NCI-H146 treated with DMSO at 0.1 percent for 48 hours (cell line): ENCODE results near the gene C15orf40.
"Not testable (repeated sequence)": the region's sequence is repeated elsewhere in the genome, so short reads cannot be mapped to it uniquely, and the experiment has no call there.

Experiments
- DNase-seq: peaks from one replicate; lab custom pipeline; 2025; ENCODE audit not compliant: unreplicated experiment; lab: John Stamatoyannopoulos, UW

C15orf40 gene

DNA sequence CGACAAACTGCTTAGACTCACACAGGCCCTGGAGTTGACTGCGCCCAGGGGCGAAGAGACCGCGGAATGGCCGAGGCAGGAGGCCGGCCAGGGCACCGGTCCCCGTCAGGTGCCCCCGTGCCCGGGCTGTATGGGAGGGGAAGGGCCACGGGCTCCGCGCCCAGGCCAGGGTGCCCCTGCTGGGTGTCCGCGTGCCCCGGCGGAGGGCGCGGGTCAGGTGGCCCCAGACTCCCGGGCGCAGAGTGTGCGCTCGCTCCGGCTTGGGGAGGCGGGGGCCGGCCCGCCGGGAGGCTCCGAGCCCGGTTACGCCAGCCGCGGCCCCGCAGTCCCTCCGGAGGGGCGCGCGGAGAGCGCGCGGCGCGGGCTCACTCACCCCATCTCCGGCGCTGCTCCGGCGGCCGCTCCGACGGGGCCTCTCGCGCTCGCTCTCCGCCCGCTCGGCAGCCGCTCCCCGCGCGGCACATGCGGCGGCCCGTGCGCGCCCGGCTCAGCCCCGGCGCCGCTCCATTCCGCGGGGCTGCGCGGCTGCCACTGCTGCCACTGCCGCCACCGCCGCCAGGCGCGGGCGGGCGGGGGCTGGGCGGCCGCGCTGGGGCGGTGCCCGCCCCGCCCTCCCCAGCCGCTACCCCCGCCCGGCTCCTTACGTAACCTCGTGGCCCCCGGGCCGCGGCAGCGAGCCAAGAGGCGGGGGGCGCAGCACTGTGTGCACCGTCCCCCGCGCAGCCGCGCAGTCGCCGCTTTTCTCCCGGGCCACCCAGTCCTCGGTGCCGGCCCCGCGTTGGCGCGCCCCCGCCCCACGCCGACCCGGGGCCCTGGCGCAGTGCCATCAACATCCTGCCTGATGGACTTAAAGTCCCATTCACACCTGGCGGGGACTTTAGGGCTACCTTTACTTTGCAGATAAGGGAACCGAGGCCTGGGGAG, 59.0 kb downstream of the C15orf40 start, which contains the start of gene HOMER2:
Gene HOMER2, minus strand, starts transcription at position 563 of the 924 bp plus-strand sequence. Its CDS starts 185 bp downstream, at position 378.
- DNase-seq, result no peak

DNA sequence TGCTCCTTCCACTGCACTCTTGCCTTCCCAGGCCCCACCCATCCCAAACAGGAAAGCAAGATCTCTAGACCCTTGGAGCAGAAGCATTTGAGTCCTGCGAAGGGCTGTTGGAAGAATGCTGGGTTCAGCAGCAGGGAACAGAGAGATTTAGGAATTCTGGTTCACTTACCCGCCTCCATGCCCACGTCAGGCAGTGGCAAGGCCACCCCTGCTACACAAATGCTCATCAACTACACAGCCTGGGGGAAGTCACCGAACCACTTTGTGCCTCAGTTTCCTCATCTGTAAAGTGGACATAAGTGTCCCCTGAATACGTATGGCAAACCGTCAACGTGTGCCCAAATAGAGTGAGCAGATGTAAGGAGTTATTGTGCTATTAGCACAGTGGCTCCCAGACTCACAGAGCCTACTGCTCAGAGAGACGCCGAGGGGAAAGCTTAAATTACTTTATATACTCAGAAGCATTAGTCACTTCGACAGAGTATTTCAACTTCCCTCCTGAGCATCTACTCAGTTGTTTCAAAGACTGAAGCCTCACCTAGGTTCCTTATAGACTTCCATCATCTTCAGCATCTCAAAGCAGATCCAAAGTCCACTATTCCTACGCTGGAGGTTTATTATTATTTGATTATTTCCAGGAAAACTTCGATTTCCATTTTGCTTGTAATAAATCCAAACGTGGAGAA, 59.8 kb downstream of the C15orf40 start:
- no peak for DNase-seq

DNA sequence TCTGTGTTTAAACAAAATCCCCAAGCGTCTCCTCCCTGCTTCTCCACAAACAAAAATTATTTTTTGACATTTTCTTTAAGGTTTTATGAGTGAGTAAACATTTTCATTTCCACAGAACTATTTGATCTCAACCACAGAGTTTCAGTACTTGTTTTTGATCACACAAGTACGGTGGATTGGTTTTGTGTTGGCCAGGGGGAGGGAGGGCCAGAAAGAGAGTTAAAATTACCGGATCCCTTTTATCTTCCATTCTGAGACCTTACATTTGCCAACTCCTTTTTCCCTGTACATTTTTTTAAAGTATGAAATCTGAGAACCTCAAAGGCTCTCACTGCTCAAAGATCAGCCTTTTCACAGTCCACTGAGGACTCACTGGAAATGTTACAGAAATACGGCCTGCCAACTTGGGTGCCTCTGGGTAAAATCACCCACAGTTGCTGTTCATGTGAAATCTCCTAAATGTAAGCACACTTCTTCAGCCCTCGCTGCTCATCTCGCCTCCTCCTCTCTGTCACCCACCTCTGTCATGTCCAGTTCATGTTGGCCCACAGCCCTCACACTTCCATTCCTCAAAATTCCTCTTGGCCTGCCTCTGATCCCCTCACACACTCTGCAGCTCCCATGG, 60.6 kb downstream of the C15orf40 start:
- DNase-seq, result no peak

DNA sequence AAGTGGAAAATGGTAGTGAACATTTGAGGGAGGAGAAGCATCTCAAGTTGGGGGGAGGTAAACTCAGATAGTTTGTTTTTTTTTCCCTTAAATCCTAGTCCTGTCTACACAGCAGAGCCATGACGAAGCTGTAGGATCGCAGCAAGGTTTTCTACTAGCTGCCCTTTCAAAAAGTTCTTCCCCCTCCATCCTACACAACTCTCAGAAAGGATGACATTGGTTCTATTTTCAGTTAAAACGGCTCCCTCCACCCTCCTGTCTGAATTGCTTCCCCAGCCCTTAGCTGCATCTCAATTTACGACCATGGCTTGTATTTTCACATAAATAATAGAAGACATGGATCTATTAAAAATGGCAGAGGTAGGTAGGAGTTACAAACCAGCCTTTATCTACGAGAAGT, 61.1 kb downstream of the C15orf40 start:
- DNase-seq, result no peak

DNA sequence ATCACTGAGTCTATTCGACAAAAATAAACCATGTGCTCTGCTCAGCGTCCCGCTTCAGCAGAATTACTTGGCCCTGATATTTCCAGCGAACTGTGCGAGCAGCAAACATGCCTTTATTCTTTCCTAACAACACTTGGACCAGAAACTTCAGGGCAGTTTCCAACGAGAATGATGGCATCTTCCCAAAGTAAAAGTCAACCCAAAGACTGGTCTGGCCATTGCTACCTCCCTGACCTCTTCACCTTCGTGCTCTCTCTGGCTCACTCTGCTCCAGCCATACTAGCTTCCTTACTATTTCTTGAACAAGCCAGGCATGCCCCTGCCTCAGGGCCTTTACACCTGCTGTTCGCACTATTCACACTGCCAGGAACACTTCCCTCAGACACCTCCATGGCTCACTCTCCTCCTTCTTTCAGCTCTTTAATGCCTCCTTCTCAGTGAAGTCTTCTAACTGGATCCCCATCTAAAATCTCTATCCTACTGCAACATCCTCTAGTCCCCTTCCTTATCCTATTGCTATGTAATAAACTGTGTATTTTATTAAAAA, 65.2 kb downstream of the C15orf40 start:
- DNase-seq, result no peak

DNA sequence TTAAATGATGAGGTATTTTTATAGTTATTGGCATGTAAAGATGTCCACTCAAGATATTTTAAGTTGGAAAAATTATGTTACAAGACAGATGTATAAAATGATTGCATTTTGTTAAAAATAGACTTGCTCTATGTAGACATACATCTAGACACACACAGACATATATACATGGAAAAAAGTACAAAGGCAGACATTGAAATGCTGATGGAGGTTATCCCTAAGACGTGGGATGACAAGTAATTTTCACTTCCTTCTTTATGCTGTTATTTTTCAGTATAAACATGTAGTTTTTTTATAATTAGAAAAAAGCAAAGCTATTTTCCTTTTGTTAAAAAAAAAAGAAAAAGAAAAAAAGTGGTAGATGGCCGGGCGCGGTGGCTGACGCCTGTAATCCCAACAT, 66.1 kb downstream of the C15orf40 start:
- no peak for DNase-seq

DNA sequence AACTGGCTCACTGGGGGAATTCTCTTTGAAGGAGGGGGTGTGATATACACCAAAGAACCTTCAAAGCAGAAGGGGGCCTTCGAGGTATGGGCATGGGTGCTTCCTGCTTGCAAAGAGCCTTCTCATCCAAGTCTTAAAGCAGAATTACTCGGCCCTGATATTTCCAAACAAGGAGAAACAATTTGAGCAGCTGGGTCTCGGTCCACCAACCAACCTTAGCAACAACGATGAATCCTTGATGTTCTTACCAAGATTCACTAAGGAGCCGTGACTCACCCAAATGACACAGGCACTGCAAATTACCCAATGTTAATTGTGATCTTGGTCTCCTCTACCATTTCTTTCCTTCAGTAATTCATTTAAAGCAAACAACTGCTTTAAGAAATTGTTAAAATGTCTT, 66.6 kb downstream of the C15orf40 start:
- no peak for DNase-seq

DNA sequence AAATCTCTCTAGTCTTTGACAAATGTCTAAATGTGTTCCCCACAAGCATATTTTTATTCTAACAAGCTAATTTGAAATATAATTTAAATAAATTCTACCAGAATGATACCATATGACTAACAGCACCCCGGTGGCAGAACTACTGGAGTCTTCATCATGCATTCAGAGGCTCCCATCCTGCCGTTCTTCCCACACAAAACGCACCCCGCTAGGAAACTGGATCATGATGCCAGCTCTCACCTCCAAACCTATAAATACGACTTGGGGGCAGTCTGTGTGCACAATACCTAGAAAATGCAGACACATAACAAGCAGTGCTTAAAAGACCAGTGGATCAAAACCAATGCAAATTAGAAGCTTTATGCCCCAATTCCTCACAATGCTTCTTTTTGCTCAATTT, 67.4 kb downstream of the C15orf40 start:
- DNase-seq, result no peak

DNA sequence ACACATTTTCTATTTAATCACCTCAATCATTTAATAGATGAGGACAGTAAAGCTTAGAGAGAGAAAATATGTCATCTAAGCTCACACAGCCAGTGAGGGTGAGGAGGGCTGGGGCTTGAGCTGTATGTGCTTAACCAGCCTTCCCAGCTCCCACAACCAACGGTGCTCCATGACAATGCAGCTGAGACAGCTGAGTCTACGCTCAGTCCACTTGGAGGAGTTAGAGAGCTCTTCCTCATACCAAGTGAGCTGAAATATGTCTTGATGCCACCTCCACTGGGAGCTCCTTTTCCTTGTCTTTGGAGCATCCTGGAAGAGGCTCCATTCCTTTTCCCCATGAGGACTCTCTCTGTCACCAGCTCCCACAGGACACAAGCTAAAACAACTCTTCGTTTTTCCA, 68.3 kb downstream of the C15orf40 start:
- DNase-seq, result no peak

DNA sequence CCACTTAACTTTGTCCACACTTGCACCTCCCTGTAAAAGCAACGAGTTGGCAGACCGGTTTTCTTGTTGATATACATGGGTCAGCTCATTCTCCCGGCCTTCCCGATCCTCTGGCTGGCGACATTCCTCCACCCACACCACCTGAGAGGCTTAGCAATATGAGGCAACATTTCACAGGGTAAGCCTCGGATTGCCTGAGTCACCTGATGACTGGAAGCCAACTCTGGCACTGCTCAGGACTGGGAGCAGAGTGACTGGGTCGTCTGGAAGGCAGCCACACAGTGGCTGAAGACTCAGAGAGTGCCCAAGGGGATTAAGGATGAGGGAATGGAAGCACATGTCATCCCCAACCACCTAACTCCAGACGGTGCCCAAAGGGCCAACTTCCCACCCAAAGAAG, 68.7 kb downstream of the C15orf40 start:
- DNase-seq, result no peak

DNA sequence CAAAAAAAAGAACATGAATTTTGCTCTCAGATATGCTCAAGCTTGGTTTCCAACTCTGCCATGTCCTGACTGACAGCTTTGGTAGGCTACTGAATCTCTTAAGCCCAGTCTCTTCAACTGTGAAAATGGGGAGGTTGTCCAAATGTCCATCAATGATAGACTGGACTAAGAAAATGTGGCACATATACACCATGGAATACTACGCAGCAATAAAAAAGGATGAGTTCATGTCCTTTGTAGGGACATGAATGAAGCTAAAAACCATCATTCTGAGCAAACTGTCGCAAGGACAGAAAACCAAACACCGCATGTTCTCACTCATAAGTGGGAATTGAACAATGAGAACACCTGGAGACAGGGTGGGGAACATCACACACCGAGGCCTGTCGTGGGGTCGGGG, 71.8 kb downstream of the C15orf40 start:
- not testable (repeated sequence) for DNase-seq
